HG03135 (cell line): ENCODE data around the gene ATXN7L3B.

ENCODE experiments used
- ATAC-seq: cut with Tn5 transposase; IDR thresholded peaks from one replicate; pipeline ENCODE4 v1.9.1; 2021; ENCODE audit warnings: mild to moderate bottlenecking, moderate library complexity; ENCODE audit not compliant: unreplicated experiment

ATXN7L3B gene

DNA sequence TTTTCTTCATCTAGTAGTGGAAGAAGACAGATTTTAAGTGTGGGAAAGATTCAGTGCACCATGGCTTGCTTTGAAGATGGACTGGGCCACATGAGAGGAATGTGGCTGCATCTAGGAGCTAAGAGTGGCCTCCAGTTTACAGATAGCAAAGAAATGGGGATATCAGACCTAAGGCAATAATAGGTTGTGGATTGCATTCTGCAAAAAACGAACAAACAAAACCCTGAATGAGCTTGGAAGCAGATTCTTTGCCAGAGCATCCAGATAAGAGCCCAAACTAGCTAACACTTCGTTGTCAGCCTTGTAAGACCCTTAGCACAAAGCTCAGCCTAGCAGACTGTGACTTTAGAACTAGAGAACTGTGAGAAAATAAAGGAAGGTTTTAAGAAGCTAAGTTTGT is 9.6 kb downstream of the ATXN7L3B start:
- no peak for ATAC-seq

DNA sequence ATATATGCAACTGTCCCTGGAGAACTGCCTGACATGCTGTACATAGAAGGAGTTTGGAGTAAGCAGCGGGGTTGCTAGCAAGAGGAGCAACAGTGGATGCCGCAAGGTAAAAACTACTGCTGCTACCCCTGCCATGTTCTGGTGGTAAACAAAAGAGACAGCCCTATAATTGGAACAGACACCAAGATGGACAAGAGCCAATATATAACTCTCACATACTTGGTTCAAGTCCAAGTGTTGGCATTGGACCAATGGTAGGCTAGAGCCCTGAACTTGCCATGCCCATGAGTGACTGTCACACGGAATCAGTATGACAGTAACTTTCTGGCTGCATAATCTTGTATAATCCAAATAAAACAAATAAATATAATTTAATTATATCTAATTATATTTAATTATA is 13.7 kb downstream of the ATXN7L3B start:
- no peak for ATAC-seq

DNA sequence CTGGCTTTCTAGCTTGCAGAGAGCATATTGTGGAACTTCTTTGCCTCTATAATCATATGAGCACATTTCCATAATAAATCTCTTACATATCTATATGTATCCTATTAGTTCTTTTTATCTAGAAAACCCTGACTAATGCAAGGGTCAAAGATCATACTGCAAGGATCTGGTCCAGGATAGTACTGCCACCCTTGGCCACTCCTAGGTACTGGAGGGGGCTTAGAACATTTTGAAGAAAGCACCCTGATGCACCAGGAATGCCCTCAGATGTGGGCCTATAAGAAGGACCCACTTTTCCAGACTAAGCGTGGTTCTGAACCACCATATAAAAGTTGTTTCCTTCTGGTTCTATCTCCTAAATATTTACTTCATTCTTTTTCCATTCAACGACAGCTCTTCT is 14.6 kb downstream of the ATXN7L3B start:
- ATAC-seq: no peak

DNA sequence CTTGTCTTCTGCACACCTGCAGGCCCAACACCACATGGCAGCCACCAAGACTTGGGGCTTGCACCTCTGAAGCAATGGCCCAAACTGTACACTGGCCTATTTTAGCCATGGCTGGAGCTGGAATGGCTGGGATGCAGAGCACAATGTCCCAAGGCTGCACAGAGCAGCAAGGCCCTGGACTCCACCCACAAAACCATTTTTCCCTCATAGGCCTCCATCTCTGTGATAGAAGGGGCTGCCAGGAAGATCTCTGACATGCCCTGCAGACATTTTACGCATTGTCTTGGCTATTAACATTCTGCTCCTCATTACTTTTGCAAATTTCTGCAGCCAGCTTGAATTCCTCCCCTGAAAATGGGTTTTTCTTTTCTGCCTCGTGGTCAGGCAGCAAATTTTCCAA is 22.1 kb downstream of the ATXN7L3B start:
- ATAC-seq: no peak

DNA sequence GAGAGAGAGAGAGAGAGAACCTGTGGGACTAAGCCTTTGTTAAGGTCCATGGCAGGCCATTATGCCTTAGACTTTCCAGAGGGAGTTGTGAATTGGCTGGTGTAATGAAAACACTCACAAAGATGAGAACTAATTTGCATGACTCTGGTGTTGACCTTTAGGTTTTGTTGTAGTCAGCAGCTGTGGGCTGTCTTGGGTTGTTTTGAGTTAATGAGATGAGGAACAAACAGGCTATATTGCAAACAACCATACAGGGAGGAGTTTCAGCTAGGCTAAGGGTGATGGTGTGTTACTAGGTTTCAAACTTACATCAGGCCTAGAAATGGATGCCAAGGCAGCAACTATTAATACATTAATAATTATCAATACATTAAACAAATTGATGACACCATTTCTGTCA is 26.3 kb downstream of the ATXN7L3B start:
- no peak for ATAC-seq

DNA sequence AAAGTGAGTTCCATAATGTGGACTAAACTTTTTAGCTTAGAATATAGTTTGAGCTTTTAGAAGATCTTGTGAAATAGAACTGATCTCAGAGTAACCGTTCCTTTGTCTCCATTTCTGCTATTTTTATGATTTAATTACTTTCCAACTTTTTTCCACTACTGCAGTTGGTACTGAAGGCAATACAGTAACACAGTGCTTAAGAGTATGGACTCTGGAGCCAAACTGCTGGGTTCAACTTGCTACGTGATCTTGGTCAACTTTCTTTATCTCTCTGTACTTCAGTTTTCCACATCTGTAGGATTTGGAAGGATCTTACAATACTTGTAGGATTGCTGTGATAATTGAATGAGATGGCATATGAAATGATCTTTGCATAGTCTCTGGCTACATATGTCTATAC is 40.9 kb downstream of the ATXN7L3B start:
- no peak for ATAC-seq

DNA sequence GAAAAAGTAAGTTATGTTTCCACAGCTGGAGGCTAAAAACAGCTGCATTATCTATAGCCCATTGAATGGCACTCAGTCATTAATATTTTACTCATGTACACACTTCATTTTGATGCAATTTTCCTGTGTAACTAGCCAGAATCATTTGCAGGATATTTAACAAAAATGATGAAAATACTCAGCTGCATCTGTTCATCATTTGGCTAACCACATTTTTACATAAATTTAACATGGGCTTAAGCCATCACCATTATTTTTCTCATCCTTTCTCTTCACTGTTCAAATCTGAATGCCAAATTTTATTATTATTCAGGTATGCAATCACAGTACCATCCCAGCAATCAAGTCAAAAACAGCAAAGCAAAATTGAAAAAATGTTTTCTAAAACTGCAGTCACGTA is 41.8 kb downstream of the ATXN7L3B start:
- ATAC-seq: no peak

DNA sequence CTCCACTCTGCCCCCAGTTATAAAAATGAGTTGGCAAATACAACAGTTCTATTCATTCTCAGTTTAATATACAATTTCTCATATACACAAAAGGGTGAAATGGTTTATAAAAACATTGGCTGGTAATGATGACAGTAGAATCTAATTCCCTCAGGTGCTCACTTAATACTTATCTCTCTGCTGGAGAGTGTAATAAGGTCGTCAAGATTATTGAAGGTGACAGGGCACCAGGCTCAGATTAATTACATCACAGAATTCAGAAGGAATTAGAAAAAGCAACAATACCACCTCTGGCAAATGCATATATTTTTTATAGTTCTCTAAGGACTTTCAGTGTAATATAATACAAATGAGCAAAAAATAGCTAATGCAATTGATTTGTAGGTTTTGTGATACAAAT is 42.3 kb downstream of the ATXN7L3B start:
- ATAC-seq: no peak

DNA sequence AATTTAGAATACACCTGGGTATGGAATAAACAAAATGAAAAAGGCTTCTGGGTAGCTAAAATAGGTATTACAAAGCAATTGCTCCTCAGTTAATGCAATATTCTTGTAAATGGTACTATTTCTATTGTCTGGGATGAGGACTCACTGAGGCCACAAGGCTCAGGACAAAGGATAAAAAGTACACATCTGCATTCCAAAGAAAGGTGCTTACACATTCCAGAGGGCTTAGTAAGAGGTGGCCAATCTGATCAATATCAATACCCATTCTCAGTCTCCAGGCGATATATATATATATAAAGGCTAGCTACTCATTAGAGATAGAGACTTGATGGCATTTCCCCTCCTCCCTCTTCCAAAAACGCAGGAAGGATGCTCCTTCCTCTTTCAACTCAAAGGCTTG is 43.8 kb downstream of the ATXN7L3B start:
- ATAC-seq: no peak

DNA sequence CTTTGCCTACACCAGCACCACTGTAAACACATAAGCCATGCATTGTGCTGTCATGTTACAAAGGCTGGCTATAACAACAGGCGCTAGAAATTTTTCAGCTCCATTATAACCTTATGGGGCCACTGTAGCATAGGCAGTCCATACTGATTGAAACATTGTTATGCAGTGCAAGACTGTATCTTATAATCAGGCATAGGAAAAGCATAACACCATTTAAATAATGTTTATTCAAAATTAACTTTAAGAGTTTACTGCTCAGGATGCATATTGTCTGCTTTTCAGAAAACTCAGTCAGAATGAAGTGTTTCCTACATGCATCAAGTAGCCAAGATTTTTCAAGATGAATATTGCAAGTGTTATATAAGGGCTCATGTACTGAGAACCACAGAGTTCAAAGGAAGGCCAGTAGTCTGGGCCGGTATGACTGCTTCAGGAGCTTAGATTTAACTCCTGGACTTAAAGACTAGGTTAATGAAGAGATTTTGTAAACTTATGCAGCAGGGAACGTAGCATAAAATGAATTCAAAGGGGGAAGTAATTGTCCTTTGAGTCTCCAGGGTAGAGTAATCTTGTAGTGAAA is 46.9 kb downstream of the ATXN7L3B start:
- no peak for ATAC-seq

DNA sequence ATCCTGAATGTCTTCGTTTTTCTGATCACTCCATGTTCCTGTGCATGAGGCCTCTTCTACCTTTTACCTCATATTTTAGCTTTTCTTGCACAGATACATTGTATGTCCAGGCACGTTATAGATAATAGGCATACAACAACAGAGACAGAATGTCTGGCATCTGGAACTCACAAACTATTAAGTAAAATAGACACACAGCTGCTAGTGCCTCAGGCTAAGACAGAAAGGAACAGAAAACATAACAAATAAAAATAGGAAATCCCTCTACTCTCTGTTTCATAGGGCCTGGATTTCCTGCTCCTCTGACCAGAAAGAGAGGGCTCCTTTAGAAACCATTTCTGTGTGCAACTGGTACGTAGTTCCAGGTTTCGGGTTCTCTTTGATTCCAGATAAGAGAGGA is 48.6 kb downstream of the ATXN7L3B start:
- ATAC-seq: no peak
